Esophagus squamous epithelium (tissue), 5 donors: ENCODE measurements around the gene GP5. TPM values are rescaled to one million over a fixed set of nuclear protein-coding genes. Genes with fewer than 3 reads are reported as not detected.
A peak's percentile ranks its signal among the peaks of the same experiment; 100 is the strongest.

Experiments used
- DNase-seq: peaks from one replicate; lab custom pipeline; 2025; lab: John Stamatoyannopoulos, UW
- H3K27ac ChIP-seq, 4 donors: fragments of 200-600 bp; sonication (generic); one replicate each; pipeline ENCODE4 v1.5.1; 2016 to 2019; ENCODE audit warnings: mild to moderate bottlenecking in 1 of 4
- H3K27me3 ChIP-seq, 4 donors: fragments of 200-600 bp; sonication (generic); 1 replicate in 3 of 4; 2 replicates in 1 of 4; pipeline versions ENCODE4 v1.5.1 to v1.6.0; 2017 to 2021; ENCODE audit warnings: antibody characterized with exemption in 1 of 4
- H3K36me3 ChIP-seq, 3 donors: fragments of 200-600 bp; sonication (generic); one replicate each; pipeline ENCODE4 v1.5.1; 2016 to 2019
- H3K4me1 ChIP-seq, 3 donors: fragments of 200-600 bp; sonication (generic); one replicate each; pipeline ENCODE4 v1.5.1; 2017 to 2019
- H3K4me3 ChIP-seq, 4 donors: fragments of 200-600 bp; sonication (generic); 1 replicate in 3 of 4; 2 replicates in 1 of 4; pipeline ENCODE4 v1.5.1; 2016 to 2019; ENCODE audit warnings: mild to moderate bottlenecking in 2 of 4, moderate library complexity in 1 of 4
- H3K9me3 ChIP-seq, 3 donors: fragments of 200-600 bp; sonication (generic); one replicate each; pipeline ENCODE4 v1.5.1; 2016 to 2019
- CTCF ChIP-seq, 6 experiments: fragments of 450-650 bp in 4 of 6; fragments of 200-600 bp in 2 of 6; sonication (generic) in 2 of 6; IDR thresholded peaks; one replicate each; pipeline ENCODE4 v1.5.1; 2016 to 2019; ENCODE audit warnings: antibody characterized with exemption in 6 of 6, mild to moderate bottlenecking in 4 of 6, moderate library complexity in 4 of 6
- POLR2A ChIP-seq, 4 donors: fragments of 450-650 bp; IDR thresholded peaks; one replicate each; pipeline ENCODE4 v1.6.1; 2017; ENCODE audit warnings: antibody characterized with exemption in 4 of 4, mild to moderate bottlenecking in 4 of 4, moderate library complexity in 3 of 4
- WGBS, 2 donors: methylation state at CpG; one replicate each; pipeline ENCODE4 v1.1.5; 2018; 5-methylcytosine and 5-hydroxymethylcytosine counted together
- intact Hi-C: fragments of 100-400 bp; cut with DNase I; formaldehyde crosslinking; loops from one replicate; pipeline ENCODE4 v1.15.0; 2022
- total RNA-seq, 4 donors: library from RNA; depleted of rRNA; stranded (reverse); fragments of >200 nt; gene quantifications; one replicate each; pipeline ENCODE4 v1.1.0, GENCODE V29; 2016
- donor health status: DM: yes; HTN: yes; CAD: no.

The GP5 gene
- under 1 TPM in 1 of 4 donors, not detected in 3; 0.38 TPM for total RNA-seq

GRCh38 chr3:194399166-194399565 lies at the start of gene GP5:
Gene GP5, minus strand, starts transcription at chr3:194399266. Its CDS starts 984 bp downstream, at chr3:194398282.
- TF ChIP-seq POLR2A (IDR thresholded peaks at IDR 0.05): no peak
- no peak for TF ChIP-seq CTCF (IDR thresholded peaks at IDR 0.05)

GRCh38 chr3:194447657-194448056 lies 48.6 kb upstream of the GP5 start:
- Histone ChIP-seq H3K27ac (no peak overlapping the region), H3K4me1 (no peaks in the 10 kb centered on the region), H3K27me3 (no peaks in the 10 kb centered on the region), H3K36me3 (peaks cover 0 to 98% (median 31%) of the 10 kb centered on the region in 3 donors), H3K9me3 (no peaks in the 10 kb centered on the region), H3K4me3 (no peak overlapping the region)
- intact Hi-C loops: no loop called here
- WGBS, 2 donors: 88 to 100% methylated on average over 1 of the region's 1 CpG
- DNase-seq: no peak
- TF ChIP-seq CTCF (IDR thresholded peaks at IDR 0.05): no peak
- TF ChIP-seq POLR2A (IDR thresholded peaks at IDR 0.05): no peak

More at GRCh38 chr3:194399166-194399565, at the start of gene GP5:
- Histone ChIP-seq H3K4me3 (peak within 1 kb of the TSS in 3 of 4 donors; percentile 24 to 56 (median 38)), H3K36me3 (peaks cover 0 to 2% (median 0%) of the 10 kb centered on the region in 3 donors), H3K27me3 (peaks cover 0 to 53% (median 1%) of the 10 kb centered on the region in 4 donors), H3K27ac (no peak within 1 kb of the TSS), H3K4me1 (peaks cover 15 to 34% (median 23%) of the 10 kb centered on the region in 3 donors), H3K9me3 (no peaks in the 10 kb centered on the region)
- intact Hi-C loops: no loop called here
- WGBS, 2 donors: 50 to 62% methylated on average over 2 of the region's 2 CpGs
- DNase-seq: no peak

- peaks cover 0 to 98% (median 31%) of the 10 kb centered on the region in 3 donors for H3K36me3 ChIP-seq
- no peak for DNase-seq
These were observed 48.1 kb upstream of the GP5 start for GRCh38 chr3:194447161-194447560.

GRCh38 chr3:194446754-194447153 lies 47.7 kb upstream of the GP5 start:
- peaks cover 0 to 97% (median 29%) of the 10 kb centered on the region in 3 donors for H3K36me3 ChIP-seq
- H3K27ac ChIP-seq: no peak overlapping the region
- WGBS, 2 donors: 74 to 80% methylated on average over 4 of the region's 4 CpGs
- no peaks in the 10 kb centered on the region for H3K27me3 ChIP-seq
- TF ChIP-seq CTCF (IDR thresholded peaks at IDR 0.05) (no peak), POLR2A (IDR thresholded peaks at IDR 0.05) (no peak)
- H3K4me3 ChIP-seq: no peak overlapping the region
- H3K4me1 ChIP-seq: no peaks in the 10 kb centered on the region
- no peaks in the 10 kb centered on the region for H3K9me3 ChIP-seq
- intact Hi-C loops: no loop called here
- DNase-seq: no peak

More at GRCh38 chr3:194447161-194447560, 48.1 kb upstream of the GP5 start:
- H3K4me1 ChIP-seq: no peaks in the 10 kb centered on the region
- WGBS, 2 donors: 83 to 90% methylated on average over 6 of the region's 6 CpGs
- H3K27ac ChIP-seq: no peak overlapping the region
- H3K27me3 ChIP-seq: no peaks in the 10 kb centered on the region
- H3K4me3 ChIP-seq: no peak overlapping the region
- TF ChIP-seq POLR2A (IDR thresholded peaks at IDR 0.05) (no peak), CTCF (IDR thresholded peaks at IDR 0.05) (no peak)
- intact Hi-C loops: no loop called here
- H3K9me3 ChIP-seq: no peaks in the 10 kb centered on the region

- intact Hi-C loops: no loop called here
- Histone ChIP-seq H3K27ac (no peak overlapping the region), H3K9me3 (no peaks in the 10 kb centered on the region), H3K4me3 (no peak overlapping the region), H3K4me1 (no peaks in the 10 kb centered on the region), H3K36me3 (peaks cover 0 to 97% (median 24%) of the 10 kb centered on the region in 3 donors), H3K27me3 (no peaks in the 10 kb centered on the region)
- TF ChIP-seq CTCF (IDR thresholded peaks at IDR 0.05) (no peak), POLR2A (IDR thresholded peaks at IDR 0.05) (no peak)
- 92 to 95% methylated on average over 13 of the region's 13 CpGs for WGBS, 2 donors
- no peak for DNase-seq
These were observed 47.1 kb upstream of the GP5 start for GRCh38 chr3:194446172-194446571.
